ENCODE measurements around the gene MARVELD2. TPM values are rescaled to one million over a fixed set of nuclear protein-coding genes. Genes with fewer than 3 reads are reported as not detected.

Gene MARVELD2
- total and polyA plus RNA-seq, 2 of the 13 experiments (the other 11 are each of a cell fraction or from before 2014, with no cell fraction given) = 11.1 to 15.4 TPM

DNA sequence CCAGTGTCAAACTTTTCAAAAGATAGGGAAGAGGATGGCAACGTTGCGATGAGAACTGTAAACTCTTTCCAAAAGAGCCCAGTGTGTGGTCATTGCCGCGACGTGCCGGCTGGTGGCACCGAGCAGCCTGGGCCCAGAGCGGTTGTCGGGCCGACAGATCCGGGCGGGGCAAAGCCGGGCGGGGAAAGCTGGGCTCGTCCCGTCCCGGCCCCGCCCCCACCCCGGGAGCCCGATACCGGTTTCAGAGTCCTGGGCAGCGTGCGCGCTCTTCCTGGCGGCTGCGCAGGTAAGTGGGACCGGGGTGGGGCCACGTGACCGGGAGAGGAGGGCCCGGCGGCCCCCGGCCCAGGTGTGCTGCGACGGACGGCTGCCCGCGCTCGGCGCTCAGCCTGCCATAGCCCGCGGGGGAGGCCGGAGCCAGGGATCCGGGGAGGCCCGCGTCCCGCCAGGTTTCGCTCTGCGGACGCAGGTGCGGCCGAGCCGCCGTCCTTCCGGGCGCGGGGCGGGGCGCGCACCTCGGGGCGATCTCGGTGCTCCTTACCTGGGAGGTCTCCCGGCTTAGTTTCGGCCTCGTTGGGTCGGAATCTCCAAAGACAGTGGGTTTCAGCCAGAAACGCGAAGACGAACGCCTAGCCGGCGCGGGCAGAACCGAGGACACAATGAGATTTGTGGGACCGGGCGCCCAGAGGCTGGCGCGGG is at the start of gene MARVELD2 (continued):
- no peak for TF ChIP-seq ELK4 (CRISPR knock-in tag; IDR thresholded peaks at IDR 0.05; ENCODE audit: borderline replicate concordance)
- TF ChIP-seq KMT2B (CRISPR knock-in tag; IDR thresholded peaks at IDR 0.05) = no peak
- TF ChIP-seq ZBTB20 (CRISPR knock-in tag; IDR thresholded peaks at IDR 0.05; ENCODE audit: borderline replicate concordance, low read depth) = no peak
- no peak for TF ChIP-seq ARID3A (IDR thresholded peaks at IDR 0.05; ENCODE audit: low read depth, low read length)
- no peak for TF ChIP-seq ZNF737 (CRISPR knock-in tag; IDR thresholded peaks at IDR 0.05; ENCODE audit: borderline replicate concordance)
- peak; percentile 41; the same call in 1 of the 2 replicates for TF ChIP-seq ZFP90 (CRISPR knock-in tag; IDR thresholded peaks at IDR 0.05; ENCODE audit: borderline replicate concordance)
- TF ChIP-seq SMAD1 (CRISPR knock-in tag; IDR thresholded peaks at IDR 0.05; ENCODE audit: borderline replicate concordance, low read depth) = no peak
- peak; percentile 83; the same call in 1 of the 2 replicates for TF ChIP-seq ZNF749 (CRISPR knock-in tag; IDR thresholded peaks at IDR 0.05; ENCODE audit: borderline replicate concordance)
- no peak for TF ChIP-seq PLRG1 (conservative IDR thresholded peaks at IDR 0.05)
- peak; percentile 78 for TF ChIP-seq ZFX (CRISPR knock-in tag; IDR thresholded peaks at IDR 0.05; ENCODE audit: low read depth)
- TF ChIP-seq TBX3 (IDR thresholded peaks at IDR 0.05; ENCODE audit: borderline replicate concordance) = no peak
- TF ChIP-seq CHD2 (IDR thresholded peaks at IDR 0.05; ENCODE audit: low read depth, low read length) = no peak
- peak; percentile 53; the same call in 1 of the 2 replicates for TF ChIP-seq KDM5A (IDR thresholded peaks at IDR 0.05; ENCODE audit: borderline replicate concordance, low read length)
- TF ChIP-seq HCFC1 (IDR thresholded peaks at IDR 0.05; ENCODE audit: low read depth, low read length) = no peak
- no peak for TF ChIP-seq ZNF318 (CRISPR knock-in tag; IDR thresholded peaks at IDR 0.05)
- peak; percentile 96 for TF ChIP-seq RAD21 (CRISPR knock-in tag; IDR thresholded peaks at IDR 0.05)
- no peak for TF ChIP-seq NFATC3 (CRISPR knock-in tag; IDR thresholded peaks at IDR 0.05)
- TF ChIP-seq GATAD1 (CRISPR knock-in tag; IDR thresholded peaks at IDR 0.05) = peak; percentile 63; the same call in 1 of the 2 replicates

Data from HepG2 (cell line).